CD4-positive, alpha-beta T cell treated with Interleukin-6 for 4 hours (primary cell): Measurements from ENCODE around the gene ZNF554.

Experiments used
- DNase-seq: peaks from one replicate; pipeline ENCODE4 v3.0.0-alpha.2; 2020; ENCODE audit warnings: mixed read lengths

ZNF554 gene

DNA sequence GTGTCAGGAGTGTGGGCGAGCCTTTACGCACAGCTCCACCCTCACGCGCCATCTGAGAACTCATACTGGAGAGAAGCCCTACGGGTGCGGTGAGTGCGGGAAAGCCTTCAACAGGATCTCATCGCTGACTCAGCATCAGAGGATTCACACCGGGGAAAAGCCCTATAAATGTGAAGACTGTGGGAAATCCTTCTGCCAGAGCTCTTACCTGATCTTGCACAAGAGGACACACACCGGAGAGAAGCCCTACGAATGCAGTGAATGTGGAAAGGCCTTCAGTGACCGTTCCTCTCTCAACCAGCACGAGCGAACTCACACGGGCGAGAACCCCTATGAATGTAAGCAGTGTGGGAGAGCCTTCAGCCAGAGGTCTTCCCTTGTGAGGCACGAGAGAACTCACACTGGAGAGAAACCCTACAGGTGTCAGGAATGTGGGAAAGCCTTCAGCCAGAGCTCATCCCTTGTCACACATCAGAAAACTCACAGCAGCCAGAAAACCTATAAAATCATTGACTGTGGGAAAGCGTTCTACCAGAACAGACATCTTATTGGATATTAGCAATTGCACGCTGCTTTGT, 14.7 kb downstream of the ZNF554 start:
- DNase-seq: no peak

DNA sequence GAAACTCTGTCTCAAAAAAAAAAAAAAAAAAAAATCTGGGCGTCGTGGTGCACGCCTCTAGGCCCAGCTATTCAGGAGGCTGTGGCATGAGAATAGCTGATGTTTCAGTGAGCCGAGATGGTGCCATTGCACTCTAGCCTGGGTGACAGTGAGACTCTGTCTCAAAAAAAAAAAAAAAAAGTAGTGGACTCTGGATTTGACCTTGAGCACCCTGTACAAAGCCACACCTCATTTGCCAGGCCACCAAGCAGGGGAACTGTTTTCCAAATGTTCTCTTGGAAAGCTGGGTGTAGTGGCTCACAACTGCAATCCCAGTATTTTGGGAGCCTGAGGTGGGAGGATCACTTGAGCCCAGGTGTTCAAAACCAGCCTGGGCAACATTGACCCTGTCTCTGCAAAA, 17.8 kb downstream of the ZNF554 start:
- no peak for DNase-seq

DNA sequence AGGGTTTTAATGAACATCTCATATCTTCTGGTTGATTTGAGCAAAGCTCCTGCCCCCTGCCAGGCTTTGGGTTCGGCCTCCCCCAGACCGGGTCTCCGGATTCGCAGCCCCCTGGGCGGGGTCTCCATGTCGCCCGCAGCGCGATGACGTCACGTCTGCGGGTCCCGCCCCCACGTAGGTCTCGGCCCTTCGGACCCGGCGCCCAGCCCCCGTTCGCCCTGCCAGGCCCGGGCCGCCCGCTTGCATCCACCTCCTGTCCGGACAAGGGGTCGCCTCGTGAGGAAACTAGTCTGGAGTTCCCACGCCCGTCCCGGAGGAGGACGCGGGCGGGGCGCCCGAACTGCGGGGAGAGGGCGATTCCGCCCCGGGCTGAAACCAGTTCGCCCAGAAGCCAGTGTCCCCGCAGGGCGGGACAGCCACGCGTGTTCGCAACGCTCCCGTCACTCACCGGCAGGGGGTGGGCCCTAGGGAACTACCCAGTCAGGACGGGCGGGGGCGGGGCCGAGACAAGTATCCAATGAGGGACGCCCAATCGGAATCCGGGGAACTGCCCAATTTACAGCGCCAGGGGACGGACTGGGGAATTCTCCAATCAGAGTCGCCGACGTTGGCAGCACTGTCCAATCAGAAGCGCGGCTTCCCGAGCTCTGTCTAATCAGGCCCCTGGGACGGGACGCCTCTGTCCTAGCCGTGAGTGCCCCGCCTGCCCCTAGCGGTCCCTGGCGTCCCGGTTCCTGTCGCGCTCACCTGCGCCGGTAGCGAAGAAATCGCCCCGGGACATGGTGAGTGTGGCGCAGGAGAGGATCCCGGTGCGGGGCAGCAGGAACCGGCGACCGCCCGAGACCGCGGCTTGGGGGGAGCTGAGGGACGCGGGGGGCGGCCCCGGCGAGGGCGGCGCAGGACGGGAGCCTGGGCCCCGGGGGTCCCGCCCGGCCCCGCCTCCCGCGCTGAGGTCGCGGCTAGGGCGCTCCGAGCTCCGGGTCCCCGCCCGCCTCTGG, 21.4 kb downstream of the ZNF554 start, which contains the start of gene ZNF555:
TSS of gene ZNF555 (plus strand) at position 682 of the 998 bp plus-strand sequence. CDS start at position 780, 98 bp downstream.
- DNase-seq: peak; percentile 100

DNA sequence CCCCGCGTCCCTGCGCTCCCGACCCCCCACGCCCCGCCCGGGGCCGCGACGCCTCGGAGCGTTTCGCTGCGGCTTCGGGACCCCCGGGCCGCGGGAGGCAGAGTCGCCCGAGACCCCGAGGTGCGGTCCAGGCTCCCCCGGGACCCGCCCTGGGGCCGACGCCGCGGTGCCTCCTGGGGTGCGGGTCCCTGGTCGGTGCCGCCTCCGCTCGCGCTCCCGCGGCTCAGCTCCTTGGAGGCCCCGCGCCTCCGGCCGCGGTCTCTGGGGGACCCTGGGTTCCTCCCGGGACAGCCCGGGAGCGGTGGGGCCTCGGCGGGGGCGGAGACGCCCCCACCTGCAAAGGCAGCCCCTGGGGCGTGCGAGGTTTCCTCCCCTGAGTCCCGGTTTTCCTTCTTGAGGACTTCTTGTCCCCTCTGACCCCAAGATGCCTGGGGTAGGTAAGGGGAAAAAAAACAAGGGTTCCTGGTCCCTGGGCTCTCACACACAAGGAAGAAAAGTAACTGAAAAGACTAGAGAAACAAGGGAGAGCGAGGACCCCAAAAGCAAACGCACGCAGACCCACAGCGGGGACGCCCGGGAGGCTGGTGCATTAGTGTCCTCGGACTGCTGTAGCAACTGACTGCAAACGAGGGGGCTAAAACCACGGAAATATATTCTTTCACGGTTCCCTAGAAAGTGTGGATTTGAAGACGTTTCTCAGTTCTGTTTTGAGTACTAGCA, 22.3 kb downstream of the ZNF554 start:
- DNase-seq: peak; percentile 7

DNA sequence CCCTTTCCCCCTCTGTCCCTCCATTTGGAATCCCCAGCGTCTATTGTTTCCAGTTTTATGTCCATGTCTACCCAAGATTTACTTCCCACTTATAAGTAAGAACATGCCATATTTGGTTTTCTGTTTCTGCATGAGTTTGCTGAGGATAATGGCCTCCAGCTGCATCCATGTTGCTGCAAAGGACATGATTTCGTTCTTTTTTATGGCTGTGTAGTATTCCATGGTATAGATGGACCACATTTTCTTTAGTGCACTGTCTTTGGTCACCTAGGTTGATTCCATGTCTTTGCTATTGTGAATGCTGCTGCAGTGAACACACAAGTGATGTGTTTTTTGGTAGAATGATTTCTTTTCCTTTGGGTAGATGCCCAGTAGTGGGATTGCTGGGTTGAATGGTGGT, 25.4 kb downstream of the ZNF554 start:
- DNase-seq: no peak

DNA sequence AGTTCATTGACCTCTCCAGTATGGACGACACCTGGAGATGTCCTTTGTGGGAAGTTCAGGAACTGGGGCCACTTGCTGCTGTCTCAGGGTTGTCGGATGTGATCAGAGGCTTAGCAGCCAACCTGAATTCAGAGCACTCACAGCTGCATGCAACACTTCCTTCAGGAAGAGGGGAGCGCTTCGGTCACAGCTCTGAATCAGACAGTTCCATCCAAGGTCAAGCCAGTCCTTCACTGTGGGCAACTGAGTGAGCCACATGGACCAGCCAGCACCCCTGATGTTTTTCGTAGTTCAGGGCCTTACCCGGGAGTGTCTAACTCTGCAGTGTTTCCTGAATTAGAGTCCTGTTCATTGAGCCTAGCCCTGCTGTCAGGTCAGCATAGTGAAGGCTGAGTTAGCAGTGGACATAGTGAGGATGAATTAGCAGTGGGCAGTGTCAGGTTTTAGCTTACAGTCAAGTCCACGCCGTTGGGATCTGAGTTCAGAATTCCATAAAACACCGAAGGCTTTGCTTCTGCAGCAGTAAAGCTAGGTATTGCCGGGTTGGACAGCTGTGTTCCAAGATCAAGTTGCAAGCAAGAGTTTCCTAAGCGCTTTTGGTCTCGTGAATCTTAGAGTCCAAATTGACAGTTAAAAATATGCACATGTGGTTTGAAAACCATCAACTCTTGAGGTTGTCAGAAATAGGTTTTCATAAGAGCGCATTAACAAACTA, 26.7 kb downstream of the ZNF554 start:
- DNase-seq: no peak

DNA sequence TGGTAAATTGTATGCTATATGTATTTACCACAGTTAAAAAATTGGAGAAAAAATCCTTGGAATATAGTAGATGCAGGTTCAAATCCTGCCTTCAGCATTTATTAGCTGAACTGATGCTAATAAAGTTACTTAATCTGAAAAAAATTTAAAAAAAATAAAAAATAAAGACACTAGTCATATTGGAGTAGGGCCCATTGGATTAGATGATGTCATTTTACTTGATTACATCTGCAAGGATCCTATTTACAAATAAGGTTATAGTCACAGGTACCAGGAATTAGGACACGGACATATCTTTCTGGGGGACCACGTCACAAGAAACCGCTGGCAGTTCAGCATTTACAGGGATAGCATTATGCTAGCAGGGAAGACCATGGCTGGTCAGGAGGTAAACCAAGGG, 27.8 kb downstream of the ZNF554 start:
- no peak for DNase-seq

DNA sequence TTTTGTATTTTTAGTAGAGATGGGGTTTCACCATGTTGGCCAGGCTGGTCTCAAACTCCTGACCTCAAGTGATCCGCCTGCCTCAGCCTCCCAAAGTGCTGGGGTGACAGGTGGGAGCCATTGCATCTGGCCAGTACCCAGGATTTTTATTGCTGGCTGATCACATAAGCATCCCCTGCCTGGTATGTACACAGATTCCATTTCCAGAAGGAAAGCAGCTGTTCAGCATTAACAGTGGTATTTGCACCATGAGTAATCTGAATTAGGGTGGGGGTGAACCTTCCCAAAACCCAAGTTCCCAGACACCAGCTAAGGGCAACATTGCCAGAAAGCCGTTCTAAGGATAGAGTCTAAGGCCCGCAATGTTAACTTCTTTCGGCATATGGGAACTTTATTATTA, 28.9 kb downstream of the ZNF554 start:
- no peak for DNase-seq

DNA sequence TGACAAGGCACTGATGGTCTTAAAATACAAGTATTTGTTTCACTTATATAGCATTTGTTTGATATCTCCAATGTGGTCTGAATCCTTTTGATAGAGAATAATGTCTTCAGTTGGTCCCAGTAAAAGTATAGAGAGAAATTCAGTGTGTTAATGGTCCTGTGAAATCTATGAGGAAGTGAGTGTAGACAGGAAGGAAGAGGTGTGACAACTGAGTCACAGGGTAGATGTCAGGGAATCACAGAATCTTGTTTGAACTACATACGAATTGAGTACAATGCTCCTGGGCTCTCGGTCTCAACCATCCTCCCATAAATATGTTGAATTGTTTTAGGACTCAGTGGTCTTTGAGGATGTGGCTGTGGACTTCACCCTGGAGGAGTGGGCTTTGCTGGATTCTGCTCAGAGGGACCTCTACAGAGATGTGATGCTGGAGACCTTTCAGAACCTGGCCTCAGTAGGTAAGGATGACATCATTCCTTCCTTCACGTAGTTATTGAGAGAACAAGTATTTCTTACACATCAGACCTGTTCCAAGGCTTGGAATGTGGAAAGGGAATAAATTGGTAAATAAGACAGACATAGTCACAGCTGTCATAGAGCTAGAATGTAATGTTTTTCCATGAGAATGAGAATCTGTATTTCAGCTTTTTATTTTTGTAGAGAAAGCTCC, 30.7 kb downstream of the ZNF554 start:
- DNase-seq: no peak

DNA sequence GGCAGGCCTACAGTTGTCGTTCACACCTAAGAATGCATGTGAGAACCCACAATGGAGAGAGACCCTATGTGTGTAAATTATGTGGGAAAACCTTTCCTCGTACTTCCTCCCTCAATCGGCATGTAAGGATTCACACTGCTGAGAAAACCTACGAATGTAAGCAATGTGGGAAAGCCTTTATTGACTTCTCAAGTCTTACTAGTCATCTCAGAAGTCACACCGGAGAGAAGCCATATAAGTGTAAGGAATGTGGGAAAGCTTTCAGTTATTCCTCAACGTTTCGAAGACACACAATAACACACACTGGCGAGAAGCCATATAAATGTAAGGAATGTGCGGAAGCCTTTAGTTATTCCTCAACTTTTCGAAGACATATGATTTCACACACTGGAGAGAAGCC, 32.9 kb downstream of the ZNF554 start:
- no peak for DNase-seq

DNA sequence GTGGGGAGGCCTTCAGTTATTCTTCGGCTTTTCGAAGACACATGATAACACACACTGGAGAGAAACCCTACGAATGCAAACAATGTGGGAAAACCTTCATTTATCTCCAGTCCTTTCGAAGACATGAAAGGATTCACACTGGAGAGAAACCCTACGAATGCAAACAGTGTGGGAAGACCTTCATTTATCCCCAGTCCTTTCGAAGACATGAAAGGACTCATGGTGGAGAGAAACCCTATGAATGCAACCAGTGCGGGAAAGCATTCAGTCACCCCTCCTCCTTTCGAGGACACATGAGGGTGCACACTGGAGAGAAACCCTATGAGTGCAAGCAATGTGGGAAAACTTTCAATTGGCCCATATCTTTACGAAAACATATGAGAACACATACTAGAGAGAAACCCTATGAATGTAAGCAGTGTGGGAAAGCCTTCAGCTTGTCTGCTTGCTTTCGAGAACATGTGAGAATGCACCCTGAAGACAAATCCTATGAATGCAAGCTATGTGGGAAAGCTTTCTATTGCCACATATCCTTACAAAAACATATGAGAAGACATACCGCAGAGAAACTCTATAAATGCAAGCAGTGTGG, 33.4 kb downstream of the ZNF554 start:
- no peak for DNase-seq

DNA sequence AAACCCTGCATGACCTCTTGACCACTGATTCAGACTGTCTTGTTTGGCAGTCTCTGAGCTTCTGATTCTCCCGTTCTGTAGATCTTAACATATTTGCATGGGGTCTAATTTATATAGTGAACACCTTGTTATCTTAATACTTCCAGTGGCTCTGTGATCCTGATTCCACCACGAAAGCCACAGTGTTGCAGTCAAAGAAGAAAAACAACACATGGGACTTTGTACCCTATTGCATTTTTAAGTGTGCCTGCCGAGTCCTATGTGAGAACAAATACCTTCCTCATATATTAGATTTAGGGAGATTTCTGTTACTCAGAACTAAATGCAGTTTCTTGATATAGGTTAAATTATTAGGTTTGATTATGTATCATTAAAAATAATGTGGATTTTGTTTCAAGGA, 35.2 kb downstream of the ZNF554 start:
- no peak for DNase-seq

DNA sequence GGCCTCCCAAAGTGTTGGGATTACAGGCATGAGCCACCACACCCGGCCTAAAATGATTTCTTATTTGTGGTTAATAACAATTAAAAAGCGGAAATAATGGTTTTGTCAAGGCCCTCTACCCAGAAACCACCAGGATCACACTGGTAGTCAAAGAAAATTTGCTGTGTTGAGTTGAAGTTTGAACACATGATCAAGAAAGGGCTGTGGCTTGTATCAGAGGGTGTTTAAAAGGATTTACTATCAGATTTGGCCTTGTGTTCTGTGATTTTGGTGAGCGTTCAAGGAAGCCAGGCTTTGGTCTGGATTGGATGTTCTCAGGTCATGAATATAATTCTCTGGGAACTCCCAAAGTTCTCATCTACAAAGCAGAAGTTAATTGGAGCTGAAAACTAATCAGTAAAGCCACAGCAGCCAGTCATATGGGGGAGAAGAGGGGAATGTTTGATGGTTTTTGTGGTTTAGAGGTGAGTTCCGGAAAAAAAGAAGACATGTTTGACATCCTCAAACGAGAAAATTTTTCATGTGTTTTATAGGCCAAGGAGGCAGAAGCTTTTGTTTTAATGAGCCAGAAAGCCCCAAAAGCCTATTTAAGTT, 36.9 kb downstream of the ZNF554 start:
- peak; percentile 19 for DNase-seq

DNA sequence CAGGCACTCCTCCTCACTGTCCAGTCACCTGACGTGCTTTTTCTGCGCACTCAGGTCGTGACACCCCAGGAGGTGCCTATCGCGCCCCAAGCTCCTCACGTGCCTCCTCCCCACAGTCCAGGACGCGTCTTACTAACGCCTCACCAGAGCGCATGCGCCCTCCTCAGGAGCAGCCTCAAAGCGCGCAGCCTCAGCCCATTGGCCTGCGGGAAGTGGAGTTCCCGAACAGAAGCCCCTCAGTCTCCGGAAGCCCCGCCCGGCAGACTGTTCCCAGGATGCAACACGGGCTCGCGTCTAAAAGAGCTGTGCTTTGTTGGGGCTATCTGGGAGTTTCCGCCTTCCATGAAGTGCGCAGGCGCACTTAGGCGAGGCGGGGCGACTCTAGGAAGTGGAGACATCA, 39.2 kb downstream of the ZNF554 start:
- DNase-seq: no peak

DNA sequence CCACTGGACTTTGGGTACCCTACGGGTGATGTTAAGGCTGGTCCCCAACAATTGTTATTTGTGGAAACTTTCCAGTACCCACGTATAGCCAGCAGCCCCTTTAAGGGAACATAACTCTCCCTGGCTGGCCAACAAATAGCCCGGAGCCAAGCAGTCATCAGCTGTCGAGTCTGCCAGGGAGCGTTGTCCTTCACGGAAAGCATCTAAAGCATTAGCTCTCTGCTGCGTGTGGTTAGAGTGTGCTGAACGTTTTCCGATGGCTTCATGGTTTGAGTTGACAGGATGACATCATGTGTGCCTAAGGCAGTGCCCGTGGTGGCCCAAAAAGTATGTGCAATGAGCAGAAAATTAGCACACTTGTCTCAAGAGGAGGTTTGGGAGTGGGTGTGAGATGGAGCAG, 44.1 kb downstream of the ZNF554 start:
- DNase-seq: no peak

DNA sequence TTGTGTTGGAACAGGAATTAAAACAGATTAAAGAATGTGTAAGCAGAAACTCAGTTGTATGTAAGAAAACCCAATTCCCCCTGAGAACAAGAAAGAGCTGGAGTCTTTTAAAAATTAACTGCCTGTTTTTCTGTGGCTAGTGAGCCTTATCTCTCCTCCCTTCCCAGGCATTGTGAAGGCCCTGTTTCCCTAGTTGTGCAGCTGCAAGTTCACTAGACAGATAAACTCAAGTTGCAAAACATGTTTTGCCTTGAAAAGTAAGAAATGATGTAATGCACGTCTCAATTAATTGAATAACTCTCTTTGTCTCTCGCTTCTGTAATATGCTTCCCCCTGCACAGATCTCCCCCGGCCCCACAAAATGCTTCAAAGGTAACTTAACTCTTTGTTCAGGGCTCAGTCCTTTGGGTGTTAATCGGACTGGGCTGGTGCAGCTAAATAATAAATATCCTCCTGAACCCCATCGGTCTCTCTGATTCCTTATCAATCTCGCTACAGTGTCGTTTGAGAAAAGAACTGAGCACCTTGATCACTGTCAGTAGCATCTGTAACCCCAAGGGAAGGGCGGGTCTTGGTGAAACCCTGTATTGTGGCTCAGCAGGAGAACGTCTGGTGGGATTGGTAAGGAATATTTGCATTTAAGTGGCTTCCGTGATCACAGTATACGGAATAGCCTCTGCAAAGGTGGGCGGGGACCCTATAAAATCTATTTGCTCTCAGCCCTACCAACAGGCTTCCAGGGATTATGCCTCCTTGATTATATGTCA, 45.8 kb downstream of the ZNF554 start:
- DNase-seq: no peak

DNA sequence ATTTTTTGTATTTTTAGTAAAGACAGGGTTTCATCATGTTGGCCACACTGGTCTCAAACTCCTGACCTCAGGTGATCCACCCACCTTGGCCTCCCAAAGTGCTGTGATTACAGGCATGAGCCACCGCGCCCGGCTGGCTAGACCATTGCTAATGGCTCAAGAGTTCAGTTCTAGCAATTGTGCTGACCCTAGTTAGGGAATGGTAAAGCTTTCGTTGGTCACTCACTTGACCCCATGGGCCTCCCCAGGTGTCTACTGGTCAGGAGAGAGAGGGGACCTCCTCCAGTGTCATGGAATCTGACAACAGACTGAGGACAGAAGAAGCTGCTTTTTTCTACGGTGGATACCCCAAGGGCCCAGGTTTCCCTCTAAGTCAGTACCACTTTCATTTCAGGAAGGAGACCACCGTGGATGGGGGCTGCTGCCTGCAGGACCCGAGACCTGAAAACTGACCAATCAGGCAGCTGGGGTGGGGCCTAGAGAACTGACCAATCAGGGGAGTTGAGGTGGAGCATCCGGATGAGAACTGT, 46.9 kb downstream of the ZNF554 start:
- no peak for DNase-seq

DNA sequence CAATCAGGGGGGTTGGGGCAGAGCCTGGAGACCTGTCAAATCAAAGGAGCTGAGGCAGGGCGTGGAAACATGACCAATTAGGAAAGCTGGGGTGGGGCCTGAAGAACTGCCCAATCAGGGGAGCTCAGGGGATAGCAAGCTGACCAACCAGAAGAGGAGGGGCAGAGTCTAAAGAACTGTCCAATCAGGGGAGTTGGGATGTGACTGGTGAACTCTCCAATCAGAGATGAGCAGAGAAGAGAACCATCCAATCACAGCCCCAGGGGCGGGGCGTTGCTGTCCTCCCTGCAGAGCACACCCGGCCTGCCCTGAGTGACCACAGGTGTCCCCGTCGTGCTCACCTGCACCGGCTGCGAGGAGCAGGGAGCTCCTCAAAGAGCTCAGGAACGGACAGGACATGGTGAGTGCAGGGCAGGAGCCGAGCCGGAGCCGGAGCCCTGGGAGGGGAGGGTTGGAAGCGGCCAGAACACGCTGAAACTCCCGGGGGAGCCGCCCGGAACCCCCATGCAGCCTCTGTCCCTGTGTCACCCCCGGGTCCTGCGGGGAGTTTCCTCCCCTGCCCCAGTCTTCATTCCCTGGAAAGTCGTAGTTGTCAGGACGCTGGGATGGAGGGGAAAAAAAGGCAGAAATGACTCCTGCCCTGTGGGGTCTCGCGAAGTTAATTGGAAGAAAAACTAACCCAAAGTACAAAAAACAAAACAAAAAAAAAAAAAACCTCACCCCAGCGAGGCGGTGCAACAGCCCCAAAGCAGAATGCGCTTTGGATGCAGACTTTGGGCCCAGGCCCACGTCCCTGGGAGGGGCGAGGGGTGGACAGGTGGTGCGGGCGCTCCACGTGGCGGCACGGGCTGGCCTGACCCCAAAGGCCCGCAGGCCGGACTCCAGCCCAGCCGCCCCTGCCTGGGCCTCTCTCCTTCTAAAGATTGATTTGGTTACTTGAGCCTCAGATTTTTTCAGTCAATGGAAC, 47.6 kb downstream of the ZNF554 start, which contains the start of gene ZNF556:
TSS of gene ZNF556 (plus strand) at position 311 of the 967 bp plus-strand sequence. CDS start at position 398, 87 bp downstream.
- DNase-seq: no peak

DNA sequence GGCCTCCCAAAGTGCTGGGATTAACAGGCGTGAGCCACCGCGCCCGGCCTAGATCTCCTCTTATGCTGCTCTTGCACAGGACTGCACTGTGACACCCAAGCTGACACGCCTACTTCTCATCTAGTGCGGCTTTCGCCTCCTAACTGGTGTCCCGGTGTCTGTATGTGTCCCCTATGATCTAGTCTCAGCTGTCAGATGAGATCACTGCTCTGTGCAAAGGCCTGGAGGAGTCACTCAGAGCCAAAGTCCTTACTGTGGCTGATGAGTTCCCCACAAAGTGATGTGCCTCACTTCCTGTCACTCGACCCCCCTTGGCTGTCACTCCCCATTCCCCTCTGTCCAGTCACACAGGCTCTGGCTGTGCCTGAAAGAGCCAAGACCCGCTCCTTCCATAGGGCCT, 50.0 kb downstream of the ZNF554 start:
- no peak for DNase-seq
